H4 (cell line): ENCODE data around the gene ELMO2. TPM values are rescaled to one million over a fixed set of nuclear protein-coding genes. Genes with fewer than 3 reads are reported as not detected.

Experiments used
- DNase-seq: peaks from one replicate; pipeline ENCODE4 v3.0.0-alpha.2; 2015; ENCODE audit warnings: low spot score
- total RNA-seq: library from RNA; depleted of rRNA; stranded (reverse); fragments of >200 nt; shearing (Covaris generic); gene quantifications from 2 replicates; pipeline ENCODE4 v1.2.3, GENCODE V29; 2014

Gene ELMO2
- total RNA-seq, 1 experiment from 2014 or later, result 43.7 TPM

- no peak for DNase-seq
These were observed 54.9 kb downstream of the ELMO2 start for GRCh38 chr20:46351357-46352058.

GRCh38 chr20:46350986-46351267 lies 55.5 kb downstream of the ELMO2 start:
- no peak for DNase-seq

- peak; percentile 92 for DNase-seq
These were observed 56.0 kb downstream of the ELMO2 start for GRCh38 chr20:46350201-46350985.

- no peak for DNase-seq
These were observed 56.7 kb downstream of the ELMO2 start for GRCh38 chr20:46349742-46350056.

GRCh38 chr20:46349035-46349741 lies 57.2 kb downstream of the ELMO2 start:
- peak; percentile 40 for DNase-seq

GRCh38 chr20:46347841-46348803 lies 58.3 kb downstream of the ELMO2 start:
- DNase-seq, result no peak

- no peak for DNase-seq
These were observed 59.6 kb downstream of the ELMO2 start for GRCh38 chr20:46346770-46347169.

- no peak for DNase-seq
These were observed 61.8 kb downstream of the ELMO2 start for GRCh38 chr20:46344488-46345162.

GRCh38 chr20:46343975-46344357 lies 62.4 kb downstream of the ELMO2 start:
- DNase-seq, result no peak

GRCh38 chr20:46343348-46343974 lies 63.0 kb downstream of the ELMO2 start:
- no peak for DNase-seq

- DNase-seq, result no peak
These were observed 63.7 kb downstream of the ELMO2 start for GRCh38 chr20:46342451-46343347.

- no peak for DNase-seq
These were observed 64.4 kb downstream of the ELMO2 start for GRCh38 chr20:46342010-46342378.

GRCh38 chr20:46341074-46342009 lies 65.1 kb downstream of the ELMO2 start:
- no peak for DNase-seq

- no peak for DNase-seq
These were observed 67.4 kb downstream of the ELMO2 start for GRCh38 chr20:46339037-46339436.

GRCh38 chr20:46336735-46337134 lies 69.7 kb downstream of the ELMO2 start:
- DNase-seq, result no peak

GRCh38 chr20:46334303-46334904 lies 72.0 kb downstream of the ELMO2 start:
- no peak for DNase-seq

- no peak for DNase-seq
These were observed 73.0 kb downstream of the ELMO2 start for GRCh38 chr20:46333161-46333991.
